Stromal cell of bone marrow (primary cell): ENCODE data around the gene WWC1.
"Not testable (repeated sequence)": the region's sequence is repeated elsewhere in the genome, so short reads cannot be mapped to it uniquely, and the experiment has no call there.

Experiments
- DNase-seq: peaks from one replicate; pipeline ENCODE4 v3.0.0-alpha.2; 2012; ENCODE audit warnings: low read depth

WWC1 gene

DNA sequence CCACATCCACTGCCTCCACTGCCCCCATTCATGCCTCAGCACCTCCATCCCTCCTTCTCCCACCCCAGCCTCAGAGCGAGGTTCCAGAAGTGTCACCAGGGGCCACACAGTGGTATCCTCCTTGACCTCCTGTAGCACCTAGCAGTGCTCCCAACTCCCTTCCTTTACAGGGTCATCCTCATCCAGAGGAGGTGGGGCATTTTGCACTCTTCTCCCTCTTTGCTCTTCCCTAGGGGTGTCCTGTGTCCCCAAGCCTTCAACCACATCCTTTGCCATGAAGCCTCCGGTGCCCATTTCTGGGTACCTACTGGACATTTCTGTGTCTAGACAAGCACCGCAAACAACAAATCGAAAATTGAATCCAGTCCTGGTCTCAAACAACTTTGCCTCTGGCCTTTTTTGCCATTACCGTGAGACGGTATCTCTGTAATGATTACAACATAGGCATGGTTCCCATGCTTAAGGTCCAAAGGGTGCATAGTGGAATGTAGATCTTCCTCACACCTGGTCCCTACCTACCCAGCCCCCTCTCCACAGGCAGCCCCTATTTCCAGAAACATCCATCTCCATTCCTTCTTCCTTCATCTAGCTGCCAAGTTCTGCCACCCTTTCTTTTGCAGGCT lies 17.6 kb downstream of the WWC1 start:
- DNase-seq, result no peak

- DNase-seq, result not testable (repeated sequence)
Measured at GRCh38 chr5:168310541-168310940, 19.1 kb downstream of the WWC1 start.

- DNase-seq, result no peak
Measured at GRCh38 chr5:168311061-168311566, 19.7 kb downstream of the WWC1 start.

DNA sequence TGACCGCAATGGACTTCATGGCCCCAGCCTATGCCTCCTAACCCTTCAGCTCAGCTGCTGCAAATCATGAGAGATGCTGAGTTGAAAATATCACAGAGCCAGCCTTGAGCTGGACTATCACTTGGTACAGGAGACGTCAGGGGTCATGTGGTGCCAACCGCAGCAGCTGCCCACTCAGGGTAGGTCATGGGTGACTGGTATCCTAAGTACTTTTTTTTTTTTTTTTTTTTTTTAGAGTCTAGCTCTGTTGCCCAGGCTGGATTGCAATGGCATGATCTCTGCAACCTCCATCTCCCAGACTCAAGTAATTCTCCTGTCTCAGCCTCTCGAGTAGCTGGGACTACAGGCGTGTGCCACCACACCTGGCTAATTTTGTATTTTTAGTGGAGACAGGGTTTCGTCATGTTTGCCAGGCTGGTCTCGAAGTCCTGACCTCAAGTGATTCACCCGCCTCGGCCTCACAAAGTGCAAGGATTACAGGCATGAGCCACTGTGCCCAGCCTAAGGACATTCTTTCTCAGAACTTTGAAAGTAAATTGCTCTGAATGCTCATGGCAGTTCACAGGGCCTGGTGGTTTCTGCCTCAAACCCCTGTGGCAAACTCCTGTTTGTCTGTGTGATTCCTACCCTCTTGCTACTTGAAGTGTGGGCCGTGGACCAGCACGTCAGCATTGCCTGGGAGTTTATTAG lies 21.3 kb downstream of the WWC1 start:
- no peak for DNase-seq

- no peak for DNase-seq
Measured at GRCh38 chr5:168313596-168314204, 22.3 kb downstream of the WWC1 start.

DNA sequence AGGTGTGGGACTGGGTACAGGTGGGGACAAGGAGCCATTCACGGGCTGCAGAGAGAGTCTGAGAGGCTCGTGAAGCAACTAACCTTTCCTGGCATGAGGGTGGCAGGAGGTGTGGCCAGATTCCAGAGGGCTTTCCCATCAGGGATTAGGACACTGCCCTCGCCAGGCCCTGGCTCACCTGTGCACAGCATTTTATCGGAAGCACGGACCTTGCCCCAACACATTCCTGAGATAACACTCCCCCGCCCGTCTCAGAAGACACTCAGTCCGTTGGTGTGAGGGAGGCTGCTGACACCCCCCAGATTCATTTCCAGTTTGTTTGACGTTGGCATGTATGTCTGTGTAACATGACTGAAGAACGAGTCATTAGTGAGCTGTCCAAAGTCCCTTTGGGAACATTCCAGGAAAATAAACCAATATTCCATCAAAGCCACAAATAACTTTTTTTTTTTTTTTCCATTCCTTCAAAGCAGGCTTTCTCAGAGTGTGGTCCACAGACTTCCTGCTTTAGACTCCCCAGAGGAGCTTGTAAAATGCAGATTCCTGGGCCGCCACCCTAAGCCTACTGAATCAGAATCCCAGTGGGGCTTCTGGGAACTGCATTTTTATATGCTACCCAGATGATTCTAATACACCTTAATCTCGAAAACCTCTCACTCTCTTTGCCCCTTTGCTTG lies 23.4 kb downstream of the WWC1 start:
- DNase-seq, result peak; percentile 92

- no peak for DNase-seq
Measured at GRCh38 chr5:168315416-168316138, 24.1 kb downstream of the WWC1 start.

DNA sequence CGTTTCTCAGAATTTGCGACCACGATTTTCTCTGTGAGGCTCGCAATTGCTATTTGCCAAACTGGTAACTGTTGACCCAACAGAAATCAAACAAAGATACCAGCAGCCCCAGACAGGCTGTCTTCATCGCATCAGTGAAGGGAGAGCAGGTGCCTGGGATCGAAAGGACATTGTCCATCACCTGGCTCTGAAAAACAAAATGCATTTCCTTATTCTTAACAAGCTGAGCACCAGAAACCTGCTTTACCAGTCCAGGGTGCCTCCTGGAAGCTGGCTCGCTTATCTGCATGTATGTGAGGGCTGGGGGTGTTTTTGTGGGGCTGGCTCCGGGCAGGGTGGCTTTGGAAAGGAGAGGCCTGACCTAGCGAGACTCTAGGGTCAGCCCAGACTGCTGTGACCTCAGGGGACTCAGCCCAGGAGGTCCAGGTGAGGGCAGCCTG lies 24.7 kb downstream of the WWC1 start:
- no peak for DNase-seq

GRCh38 chr5:168317096-168317520 lies 25.7 kb downstream of the WWC1 start:
- no peak for DNase-seq

DNA sequence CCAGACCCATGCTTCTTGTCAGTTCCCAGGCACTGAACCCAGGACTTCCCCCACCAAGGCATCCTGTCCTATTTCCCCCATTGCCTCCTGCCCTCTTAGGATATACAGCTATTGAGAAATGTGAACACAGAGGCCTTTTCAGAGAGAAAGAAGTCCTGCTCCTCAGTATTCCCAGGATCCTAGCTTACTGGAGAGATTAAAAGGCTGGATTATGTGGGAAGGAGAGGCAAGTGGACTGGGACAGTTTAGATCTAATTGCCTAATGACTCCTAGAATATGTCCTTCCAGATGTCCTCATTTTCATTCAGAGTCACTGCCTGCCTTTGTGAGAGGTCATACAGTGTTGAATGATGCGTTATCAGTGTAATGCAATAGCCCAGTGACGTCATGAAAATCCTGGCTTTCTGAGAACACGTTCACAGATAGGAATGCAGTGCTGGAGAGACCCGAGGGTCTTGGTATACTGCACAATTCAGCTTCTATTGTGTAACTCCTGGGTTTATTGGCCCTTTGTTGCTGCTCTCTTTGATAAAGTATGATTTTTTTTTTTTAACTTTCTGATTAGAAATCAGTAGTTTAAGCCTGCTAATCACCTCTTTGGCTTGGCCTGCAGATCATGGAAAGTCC lies 26.2 kb downstream of the WWC1 start:
- DNase-seq, result peak; percentile 54

DNA sequence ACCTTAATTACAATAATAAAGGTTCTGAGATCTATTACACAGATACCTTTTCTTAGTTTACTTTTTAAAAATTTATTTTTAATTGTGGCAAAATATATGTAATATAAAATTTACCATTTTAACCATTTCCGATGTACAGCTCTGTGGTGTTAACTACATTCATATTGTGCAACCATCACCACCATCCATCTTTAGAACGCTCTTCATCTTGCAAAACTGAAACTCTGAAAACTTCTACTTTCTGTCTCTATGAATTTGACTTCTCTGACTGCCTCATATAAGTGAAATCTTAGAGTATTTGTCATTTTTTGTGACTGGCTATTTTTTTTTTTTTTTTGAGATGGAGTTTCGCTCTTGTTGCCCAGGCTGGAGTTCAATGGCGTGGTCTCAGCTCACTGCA lies 26.8 kb downstream of the WWC1 start:
- no peak for DNase-seq

- DNase-seq, result no peak
Measured at GRCh38 chr5:168319774-168320173, 28.3 kb downstream of the WWC1 start.

GRCh38 chr5:168320805-168321204 lies 29.4 kb downstream of the WWC1 start:
- DNase-seq, result no peak

- no peak for DNase-seq
Measured at GRCh38 chr5:168324859-168325630, 33.6 kb downstream of the WWC1 start.

GRCh38 chr5:168327019-168327421 lies 35.6 kb downstream of the WWC1 start:
- DNase-seq, result peak; percentile 32

DNA sequence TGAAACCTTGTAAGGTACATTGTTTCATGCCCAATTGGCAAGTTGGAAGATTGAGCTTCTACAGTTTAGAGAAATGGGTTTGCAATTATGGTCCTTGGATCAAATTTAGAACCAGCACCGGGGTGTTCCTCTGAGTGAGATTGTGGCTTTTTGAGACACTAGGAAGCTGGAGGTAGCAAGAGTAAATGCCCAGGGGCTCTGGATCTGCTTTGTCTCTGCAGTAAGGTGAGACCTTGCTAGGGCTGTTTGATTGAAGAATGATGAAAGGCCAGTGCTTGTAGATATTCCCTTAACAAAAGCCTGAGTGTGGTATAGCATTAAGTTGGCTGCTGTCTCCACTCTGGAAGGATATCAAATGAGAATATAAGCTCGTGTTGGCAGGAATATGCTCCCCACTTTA lies 36.0 kb downstream of the WWC1 start:
- DNase-seq, result no peak

DNA sequence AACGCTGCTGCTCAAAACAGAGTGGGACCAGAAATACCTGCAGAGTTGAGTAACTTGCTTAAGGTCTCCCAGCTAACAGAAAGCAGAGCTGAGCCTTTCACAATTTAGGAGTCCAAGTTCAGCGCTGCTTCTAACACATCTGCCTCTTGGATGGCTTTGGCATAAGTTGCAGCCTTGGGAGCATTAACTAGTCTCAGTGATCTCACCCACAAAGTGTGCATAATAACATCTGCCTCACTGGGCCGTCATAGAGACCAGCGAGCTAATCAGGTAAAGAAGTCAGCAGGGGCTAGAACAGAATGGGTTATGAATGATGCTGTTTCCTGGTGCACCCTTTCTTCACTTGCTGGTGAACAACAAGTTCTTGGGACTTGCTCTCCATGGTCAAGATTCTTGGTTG lies 36.5 kb downstream of the WWC1 start:
- no peak for DNase-seq

- no peak for DNase-seq
Measured at GRCh38 chr5:168328814-168329213, 37.4 kb downstream of the WWC1 start.

- no peak for DNase-seq
Measured at GRCh38 chr5:168329302-168329701, 37.9 kb downstream of the WWC1 start.

DNA sequence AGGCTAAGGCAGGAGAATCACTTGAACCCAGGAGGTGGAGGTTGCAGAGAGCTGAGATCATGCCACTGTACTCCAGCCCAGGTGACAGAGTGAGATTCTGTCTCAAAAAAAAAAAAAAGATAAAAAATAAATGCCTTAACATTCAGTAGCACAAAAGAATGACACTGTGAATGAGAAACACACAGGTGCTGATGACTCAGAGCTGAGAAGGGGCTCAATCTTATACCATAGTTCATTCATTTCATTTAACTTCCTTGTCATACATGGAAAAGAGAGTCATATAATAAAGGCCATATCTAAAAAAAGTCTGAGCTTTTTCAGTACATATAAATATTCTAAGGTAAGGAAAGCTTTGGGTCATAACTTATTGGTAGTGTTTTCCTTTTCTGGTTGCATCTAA lies 40.6 kb downstream of the WWC1 start:
- no peak for DNase-seq

DNA sequence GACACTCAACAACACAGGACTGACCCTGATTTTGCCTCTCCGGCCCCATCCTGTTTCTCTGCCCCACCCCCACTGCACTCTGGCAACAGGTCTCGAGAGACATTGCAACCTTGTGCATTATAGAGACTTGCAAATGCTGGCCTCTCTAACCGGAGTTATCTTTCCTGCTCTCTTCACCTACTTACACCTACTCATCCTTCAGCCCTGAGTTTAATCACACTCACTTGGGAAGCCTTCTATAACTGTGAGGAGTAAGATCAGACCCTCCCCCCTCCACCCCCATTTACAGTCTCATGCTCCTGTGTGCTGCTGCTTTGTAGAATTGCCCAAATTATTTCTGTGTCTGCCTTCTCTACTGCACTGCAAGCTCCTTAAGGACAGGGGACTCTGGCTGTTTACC lies 42.8 kb downstream of the WWC1 start:
- DNase-seq, result no peak
